CD4-positive, alpha-beta memory T cell (primary cell): ENCODE measurements around the gene ZNF33B. TPM values are rescaled to one million over a fixed set of nuclear protein-coding genes. Genes with fewer than 3 reads are reported as not detected.

Source experiments
- CTCF ChIA-PET: fragments of 350-600 bp; sonication (Branson Sonifier 250); formaldehyde crosslinking; loops from one replicate; lab custom pipeline; 2021; ENCODE audit warnings: inconsistent platforms; ENCODE audit not compliant: partially characterized antibody; lab: Charles Lee
- POLR2A ChIA-PET: fragments of 350-600 bp; sonication (Branson Sonifier 250); formaldehyde crosslinking; loops from one replicate; lab custom pipeline; 2021; ENCODE audit not compliant: partially characterized antibody; lab: Charles Lee
- DNase-seq, 5 donors: peaks; one replicate each; pipeline versions ENCODE4 v3.0.0 to v3.0.0-alpha.2; 2020 to 2022; ENCODE audit warnings: mixed read lengths in 1 of 5
- H3K27ac ChIP-seq: one replicate; pipeline ENCODE4 v1.7.0; 2013; ENCODE audit warnings: low read depth, low read length
- H3K27me3 ChIP-seq: 2 replicates; pipeline ENCODE4 v1.7.0; 2013; ENCODE audit warnings: mild to moderate bottlenecking, low read length, moderate library complexity; ENCODE audit not compliant: insufficient read depth
- H3K36me3 ChIP-seq: 2 replicates; pipeline ENCODE4 v1.7.0; 2013; ENCODE audit warnings: mild to moderate bottlenecking, low read length, moderate library complexity; ENCODE audit not compliant: insufficient read depth
- H3K4me1 ChIP-seq: 2 replicates; pipeline ENCODE4 v1.7.0; 2013; ENCODE audit warnings: mild to moderate bottlenecking, low read length, moderate library complexity; ENCODE audit not compliant: insufficient read depth
- H3K4me3 ChIP-seq, 2 donors: one replicate each; pipeline ENCODE4 v1.7.0; 2013; ENCODE audit warnings: low read length in 2 of 2, mild to moderate bottlenecking in 1 of 2
- H3K9me3 ChIP-seq, 2 donors: one replicate each; pipeline ENCODE4 v1.7.0; 2013; ENCODE audit warnings: low read length in 2 of 2, control low read depth in 1 of 2; ENCODE audit not compliant: control insufficient read depth in 1 of 2
- H3K27ac Mint-ChIP-seq, 7 donors: one replicate each; pipeline ENCODE4 v1.8.0; 2020 to 2021; ENCODE audit warnings: mixed read lengths in 7 of 7, mild to moderate bottlenecking in 6 of 7, inconsistent platforms in 3 of 7, moderate library complexity in 3 of 7
- H3K27me3 Mint-ChIP-seq, 2 donors: one replicate each; pipeline ENCODE4 v1.8.0; 2020 to 2021; ENCODE audit warnings: mixed read lengths in 2 of 2
- H3K36me3 Mint-ChIP-seq, 2 donors: one replicate each; pipeline ENCODE4 v1.8.0; 2020 to 2021; ENCODE audit warnings: mixed read lengths in 2 of 2, inconsistent platforms in 1 of 2, mild to moderate bottlenecking in 1 of 2
- H3K4me1 Mint-ChIP-seq, 4 donors: one replicate each; pipeline ENCODE4 v1.8.0; 2020 to 2021; ENCODE audit warnings: mixed read lengths in 4 of 4, mild to moderate bottlenecking in 1 of 4
- H3K4me3 Mint-ChIP-seq, 8 donors: one replicate each; pipeline ENCODE4 v1.8.0; 2020 to 2021; ENCODE audit warnings: mixed read lengths in 8 of 8, mild to moderate bottlenecking in 7 of 8, moderate library complexity in 6 of 8, inconsistent platforms in 3 of 8
- H3K9me3 Mint-ChIP-seq, 8 donors: one replicate each; pipeline ENCODE4 v1.8.0; 2020 to 2021; ENCODE audit warnings: mixed read lengths in 8 of 8, mild to moderate bottlenecking in 5 of 8, inconsistent platforms in 3 of 8, moderate library complexity in 1 of 8
- intact Hi-C: fragments of 100-400 bp; cut with micrococcal nuclease; formaldehyde crosslinking; loops from one replicate; pipeline ENCODE4 v1.15.1; 2023
- polyA plus RNA-seq, 2 donors: library from polyadenylated mRNA; unstranded; fragments of 300-500 nt; fragmentation: Illumina TruSeq; gene quantifications; one replicate each; pipeline ENCODE4 v1.2.3, GENCODE V29; 2021
- total RNA-seq, 2 experiments: library from RNA; stranded (reverse); gene quantifications; one replicate each; pipeline ENCODE4 v1.2.3, GENCODE V29; 2021

ZNF33B gene
- total and polyA plus RNA-seq, 4 experiments from 2014 or later, result 11.7 to 76.4 (median 46.9) TPM

GRCh38 chr10:42648512-42648911 lies 10.1 kb upstream of the ZNF33B start:
- CTCF ChIA-PET, result no interaction called here
- no peaks in the 10 kb centered on the region for H3K4me1 ChIP-seq
- POLR2A ChIA-PET, result interaction anchor here (2.2 kb wide), 1 partner anchor 10 kb away, joined by 9 read pairs; the partner anchor contains the start of gene ZNF33B
- Mint-ChIP-seq H3K9me3 (no peaks in the 10 kb centered on the region), H3K4me1 (peaks cover 0 to 7% (median 4%) of the 10 kb centered on the region in 4 donors), H3K27ac (no peak overlapping the region), H3K36me3 (peaks cover 0 to 3% of the 10 kb centered on the region in 2 donors), H3K4me3 (no peak overlapping the region), H3K27me3 (peaks cover 0 to 1% of the 10 kb centered on the region in 2 donors)
- H3K36me3 ChIP-seq, result no peaks in the 10 kb centered on the region
- no peak overlapping the region for H3K27ac ChIP-seq
- no peaks in the 10 kb centered on the region for H3K27me3 ChIP-seq
- intact Hi-C loops, result no loop called here
- no peak for DNase-seq
- no peak overlapping the region for H3K4me3 ChIP-seq
- H3K9me3 ChIP-seq, result no peaks in the 10 kb centered on the region

DNA sequence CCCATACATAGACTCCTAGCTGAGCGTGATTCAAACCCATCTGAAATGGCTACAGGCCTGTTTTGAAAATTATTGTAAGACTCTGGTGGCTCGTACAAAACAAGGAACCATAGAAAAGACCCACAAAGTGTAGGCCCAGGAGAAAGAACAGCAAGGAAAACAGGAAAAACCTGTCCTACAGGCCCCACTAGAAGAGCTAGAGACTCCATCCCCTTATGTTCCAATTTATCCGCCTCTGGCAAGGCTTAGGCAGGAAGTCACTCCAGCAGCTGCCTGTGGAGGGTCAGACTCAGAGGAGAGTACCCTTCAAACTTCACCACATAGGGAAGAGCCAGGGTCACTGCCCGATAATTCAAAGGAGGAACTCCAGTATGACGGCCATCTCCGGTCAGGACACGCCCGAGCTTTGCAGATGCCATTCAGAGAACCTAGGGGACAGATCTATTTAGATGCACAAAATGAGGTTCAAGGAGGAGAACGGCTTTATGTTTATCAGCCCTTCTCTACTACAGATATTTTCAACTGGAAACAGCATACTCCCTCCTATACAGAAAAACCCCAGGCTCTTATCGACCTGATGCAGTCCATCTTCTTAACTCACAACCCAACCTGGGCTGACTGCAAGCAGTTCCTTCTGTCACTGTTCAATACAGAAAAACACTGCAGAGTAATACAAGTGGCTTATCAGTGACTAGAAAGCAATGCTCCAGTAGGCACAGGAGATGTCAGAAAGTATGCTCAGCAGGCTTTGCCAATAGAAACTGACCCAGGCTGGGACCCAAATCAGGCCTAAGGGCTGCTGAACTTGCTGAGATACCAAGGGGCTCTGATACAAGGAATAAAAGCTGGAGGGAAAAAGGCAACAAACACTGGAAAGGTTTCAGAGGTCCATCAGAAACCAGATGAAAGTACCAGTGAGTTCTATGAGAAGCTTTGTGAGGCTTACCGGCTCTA lies 8.6 kb upstream of the ZNF33B start:
- no peak for DNase-seq
- Histone ChIP-seq H3K4me3 (no peak overlapping the region), H3K4me1 (no peaks in the 10 kb centered on the region), H3K9me3 (no peaks in the 10 kb centered on the region), H3K36me3 (no peaks in the 10 kb centered on the region), H3K27ac (no peak overlapping the region), H3K27me3 (no peaks in the 10 kb centered on the region)
- no peak overlapping the region for H3K4me3 Mint-ChIP-seq
- H3K27me3 Mint-ChIP-seq, result peaks cover 0 to 1% of the 10 kb centered on the region in 2 donors
- no peak overlapping the region for H3K27ac Mint-ChIP-seq
- intact Hi-C loops, result no loop called here
- H3K9me3 Mint-ChIP-seq, result no peaks in the 10 kb centered on the region
- POLR2A ChIA-PET, result no interaction called here
- CTCF ChIA-PET, result no interaction called here
- peaks cover 0 to 3% of the 10 kb centered on the region in 2 donors for H3K36me3 Mint-ChIP-seq
- H3K4me1 Mint-ChIP-seq, result peaks cover 0 to 7% (median 4%) of the 10 kb centered on the region in 4 donors

GRCh38 chr10:42646214-42646613 lies 7.8 kb upstream of the ZNF33B start:
- POLR2A ChIA-PET, result no interaction called here
- H3K4me1 ChIP-seq, result no peaks in the 10 kb centered on the region
- intact Hi-C loops, result no loop called here
- no peak for DNase-seq
- CTCF ChIA-PET, result no interaction called here
- Mint-ChIP-seq H3K4me1 (peaks cover 0 to 7% (median 4%) of the 10 kb centered on the region in 4 donors), H3K27me3 (peaks cover 0 to 1% of the 10 kb centered on the region in 2 donors), H3K9me3 (no peaks in the 10 kb centered on the region), H3K36me3 (peaks cover 0 to 3% of the 10 kb centered on the region in 2 donors), H3K27ac (no peak overlapping the region), H3K4me3 (no peak overlapping the region)
- H3K9me3 ChIP-seq, result no peaks in the 10 kb centered on the region
- H3K4me3 ChIP-seq, result no peak overlapping the region
- no peak overlapping the region for H3K27ac ChIP-seq
- no peaks in the 10 kb centered on the region for H3K27me3 ChIP-seq
- no peaks in the 10 kb centered on the region for H3K36me3 ChIP-seq

GRCh38 chr10:42645516-42645915 lies 7.1 kb upstream of the ZNF33B start:
- H3K36me3 ChIP-seq, result no peaks in the 10 kb centered on the region
- no peak overlapping the region for H3K4me3 ChIP-seq
- H3K27ac Mint-ChIP-seq, result no peak overlapping the region
- intact Hi-C loops, result no loop called here
- H3K27ac ChIP-seq, result no peak overlapping the region
- no peak for DNase-seq
- H3K36me3 Mint-ChIP-seq, result peaks cover 0 to 3% of the 10 kb centered on the region in 2 donors
- CTCF ChIA-PET, result no interaction called here
- peaks cover 0 to 6% (median 4%) of the 10 kb centered on the region in 4 donors for H3K4me1 Mint-ChIP-seq
- POLR2A ChIA-PET, result no interaction called here
- H3K27me3 ChIP-seq, result no peaks in the 10 kb centered on the region
- no peaks in the 10 kb centered on the region for H3K9me3 ChIP-seq
- H3K4me1 ChIP-seq, result no peaks in the 10 kb centered on the region
- no peak overlapping the region for H3K4me3 Mint-ChIP-seq
- peaks cover 0 to 1% of the 10 kb centered on the region in 2 donors for H3K27me3 Mint-ChIP-seq
- no peaks in the 10 kb centered on the region for H3K9me3 Mint-ChIP-seq

- Mint-ChIP-seq H3K27ac (no peak overlapping the region), H3K4me3 (no peak overlapping the region), H3K9me3 (no peaks in the 10 kb centered on the region), H3K27me3 (peaks cover 0 to 1% of the 10 kb centered on the region in 2 donors), H3K4me1 (peaks cover 0 to 2% (median under 1%) of the 10 kb centered on the region in 4 donors), H3K36me3 (peaks cover 0 to 3% of the 10 kb centered on the region in 2 donors)
- no peaks in the 10 kb centered on the region for H3K4me1 ChIP-seq
- no peaks in the 10 kb centered on the region for H3K36me3 ChIP-seq
- no peaks in the 10 kb centered on the region for H3K27me3 ChIP-seq
- H3K27ac ChIP-seq, result no peak overlapping the region
- no peak overlapping the region for H3K4me3 ChIP-seq
- H3K9me3 ChIP-seq, result no peaks in the 10 kb centered on the region
- ChIA-PET POLR2A (no interaction called here), CTCF (no interaction called here)
- intact Hi-C loops, result no loop called here
- no peak for DNase-seq
Observed at GRCh38 chr10:42645103-42645502, 6.7 kb upstream of the ZNF33B start.

- H3K4me1 Mint-ChIP-seq, result peaks cover 14 to 31% (median 18%) of the 10 kb centered on the region in 4 donors
- Histone ChIP-seq H3K4me3 (no peak overlapping the region), H3K27ac (no peak overlapping the region), H3K4me1 (peaks cover 25% of the 10 kb centered on the region), H3K9me3 (no peaks in the 10 kb centered on the region), H3K27me3 (no peaks in the 10 kb centered on the region), H3K36me3 (no peaks in the 10 kb centered on the region)
- H3K27me3 Mint-ChIP-seq, result no peaks in the 10 kb centered on the region
- peaks cover 14 to 19% of the 10 kb centered on the region in 2 donors for H3K36me3 Mint-ChIP-seq
- intact Hi-C loops, result no loop called here
- DNase-seq, result no peak
- POLR2A ChIA-PET, result no interaction called here
- H3K9me3 Mint-ChIP-seq, result no peaks in the 10 kb centered on the region
- no peak overlapping the region for H3K27ac Mint-ChIP-seq
- H3K4me3 Mint-ChIP-seq, result peak overlapping the region in 1 of 8 donors; percentile 26
- CTCF ChIA-PET, result no interaction called here
Observed at GRCh38 chr10:42640610-42641229, 2.4 kb upstream of the ZNF33B start.

DNA sequence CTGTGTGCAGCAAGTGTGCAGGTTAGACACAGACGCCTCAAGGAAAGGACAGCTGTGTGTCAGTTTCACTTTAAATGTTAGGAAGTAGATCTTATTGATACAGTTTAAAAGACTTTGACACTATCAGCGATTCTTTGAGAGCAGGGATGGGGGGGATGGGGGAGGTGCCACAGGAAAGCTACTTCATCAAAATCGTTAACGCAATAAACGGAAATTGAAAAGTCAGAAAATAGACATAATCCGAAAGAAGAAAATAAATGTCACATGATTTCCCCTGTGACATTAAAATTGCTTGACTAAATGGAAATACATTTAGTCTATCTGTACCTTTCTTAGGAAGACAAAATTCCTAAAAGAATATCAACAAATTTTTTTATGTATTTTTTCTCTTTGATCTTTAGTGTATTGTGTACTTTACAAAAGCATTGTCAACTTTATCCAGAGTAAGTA lies 476 bp upstream of the ZNF33B start:
- H3K4me1 Mint-ChIP-seq, result peaks cover 21 to 47% (median 29%) of the 10 kb centered on the region in 4 donors
- no peaks in the 10 kb centered on the region for H3K9me3 Mint-ChIP-seq
- CTCF ChIA-PET, result no interaction called here

More for the DNA sequence above, 476 bp upstream of the ZNF33B start:
- DNase-seq, result peak in 2 of 5 donors; percentile 46 to 72
- Mint-ChIP-seq H3K36me3 (peaks cover 19 to 30% of the 10 kb centered on the region in 2 donors), H3K4me3 (peak overlapping the region; percentile 95 to 99 (median 98)), H3K27me3 (no peaks in the 10 kb centered on the region), H3K27ac (peak overlapping the region; percentile 97 to 100 (median 98))
- Histone ChIP-seq H3K36me3 (no peaks in the 10 kb centered on the region), H3K4me1 (peaks cover 25% of the 10 kb centered on the region), H3K27me3 (no peaks in the 10 kb centered on the region), H3K27ac (peak overlapping the region; percentile 84), H3K9me3 (no peaks in the 10 kb centered on the region), H3K4me3 (peak overlapping the region; percentile 95 to 99)
- POLR2A ChIA-PET, result interaction anchor here (0.5 to 2.1 kb wide), 9 partner anchors 11 to 798 kb away, joined by 3 to 14 read pairs (median 3); partner anchors contain the start of genes BMS1, CSGALNACT2 and ZNF487
- intact Hi-C loops, result loop anchor here (2.0 to 5.0 kb wide), 5 partner anchors 86 to 936 kb away; partner anchors contain the start of genes BMS1, CSGALNACT2, HNRNPF and ZNF239
